HEK293 (cell line): ENCODE measurements around the gene ASCC1.

Source experiments
- FEZF1 ChIP-seq: fragments of 450-650 bp; formaldehyde crosslinking; IDR thresholded peaks from 2 replicates; pipeline ENCODE4 v1.5.1; 2016; ENCODE audit warnings: missing biosample characterization, missing genetic modification characterization
- GFI1B ChIP-seq: fragments of 450-650 bp; formaldehyde crosslinking; IDR thresholded peaks from 2 replicates; pipeline ENCODE4 v1.5.1; 2016; ENCODE audit warnings: missing biosample characterization, missing genetic modification characterization
- GLI2 ChIP-seq: fragments of 450-650 bp; formaldehyde crosslinking; IDR thresholded peaks from 2 replicates; pipeline ENCODE4; 2017; ENCODE audit warnings: missing biosample characterization, missing genetic modification characterization, low read depth, borderline replicate concordance
- KLF1 ChIP-seq: fragments of 450-650 bp; formaldehyde crosslinking; IDR thresholded peaks from 2 replicates; pipeline ENCODE4 v1.5.1; 2016; ENCODE audit warnings: missing biosample characterization, missing genetic modification characterization
- KLF10 ChIP-seq: fragments of 450-650 bp; IDR thresholded peaks from 2 replicates; pipeline ENCODE4 v1.5.1; 2018; ENCODE audit warnings: missing biosample characterization, mild to moderate bottlenecking, missing genetic modification characterization
- KLF8 ChIP-seq: fragments of 450-650 bp; formaldehyde crosslinking; IDR thresholded peaks from 2 replicates; pipeline ENCODE4 v1.5.1; 2016; ENCODE audit warnings: missing biosample characterization, missing genetic modification characterization
- MYNN ChIP-seq: fragments of 450-650 bp; formaldehyde crosslinking; IDR thresholded peaks from 2 replicates; pipeline ENCODE4 v1.5.1; 2016; ENCODE audit warnings: missing biosample characterization, missing genetic modification characterization, borderline replicate concordance
- OVOL3 ChIP-seq: fragments of 450-650 bp; formaldehyde crosslinking; IDR thresholded peaks from 2 replicates; pipeline ENCODE4 v1.5.1; 2016; ENCODE audit warnings: missing biosample characterization, missing genetic modification characterization
- PRDM2 ChIP-seq: fragments of 450-650 bp; formaldehyde crosslinking; IDR thresholded peaks from 2 replicates; pipeline ENCODE4 v1.5.1; 2016; ENCODE audit warnings: missing biosample characterization, missing genetic modification characterization, borderline replicate concordance
- PRDM6 ChIP-seq: fragments of 450-650 bp; formaldehyde crosslinking; IDR thresholded peaks from 2 replicates; pipeline ENCODE4 v1.5.1; 2017; ENCODE audit warnings: missing biosample characterization, missing genetic modification characterization
- TCF7L2 ChIP-seq: IDR thresholded peaks from 2 replicates; pipeline ENCODE4 v1.6.1; 2011; ENCODE audit warnings: low read depth, mild to moderate bottlenecking, inconsistent platforms, low read length, moderate library complexity, borderline replicate concordance
- ZBTB17 ChIP-seq: fragments of 450-650 bp; formaldehyde crosslinking; IDR thresholded peaks from 2 replicates; pipeline ENCODE4 v1.5.1; 2016; ENCODE audit warnings: missing biosample characterization, missing genetic modification characterization
- ZFHX2 ChIP-seq: fragments of 450-650 bp; formaldehyde crosslinking; conservative IDR thresholded peaks from 2 replicates; pipeline ENCODE4 v1.5.1; 2016; ENCODE audit warnings: missing biosample characterization, missing genetic modification characterization
- ZNF2 ChIP-seq: fragments of 450-650 bp; formaldehyde crosslinking; IDR thresholded peaks from 2 replicates; pipeline ENCODE4 v1.5.1; 2016; ENCODE audit warnings: missing biosample characterization, missing genetic modification characterization
- ZNF324 ChIP-seq: fragments of 450-650 bp; formaldehyde crosslinking; IDR thresholded peaks from 2 replicates; pipeline ENCODE4 v1.5.1; 2016; ENCODE audit warnings: missing biosample characterization, missing genetic modification characterization
- ZNF366 ChIP-seq: fragments of 450-650 bp; formaldehyde crosslinking; conservative IDR thresholded peaks from 2 replicates; pipeline ENCODE4 v1.5.1; 2016; ENCODE audit warnings: missing biosample characterization, missing genetic modification characterization
- ZNF843 ChIP-seq: fragments of 450-650 bp; formaldehyde crosslinking; IDR thresholded peaks from 2 replicates; pipeline ENCODE4 v1.5.1; 2016; ENCODE audit warnings: missing biosample characterization, missing genetic modification characterization
- ZSCAN30 ChIP-seq: fragments of 450-650 bp; IDR thresholded peaks from 2 replicates; pipeline ENCODE4 v1.5.1; 2018; ENCODE audit warnings: missing biosample characterization, mild to moderate bottlenecking, missing genetic modification characterization, moderate library complexity
- ZXDB ChIP-seq: fragments of 450-650 bp; formaldehyde crosslinking; IDR thresholded peaks from 2 replicates; pipeline ENCODE4 v1.5.1; 2016; ENCODE audit warnings: missing biosample characterization, missing genetic modification characterization
- TF ChIP-seq, protein P1 (sequence below): fragments of 450-650 bp; formaldehyde crosslinking; IDR thresholded peaks from 2 replicates; pipeline ENCODE4 v1.5.1; 2016; ENCODE audit warnings: missing biosample characterization, missing genetic modification characterization
- TF ChIP-seq, protein P2 (sequence below): fragments of 450-650 bp; formaldehyde crosslinking; IDR thresholded peaks from 2 replicates; pipeline ENCODE4 v1.5.1; 2016; ENCODE audit warnings: missing biosample characterization, missing genetic modification characterization
- TF ChIP-seq, protein P3 (sequence below): fragments of 450-650 bp; formaldehyde crosslinking; IDR thresholded peaks from 2 replicates; pipeline ENCODE4 v1.5.1; 2016; ENCODE audit warnings: missing biosample characterization, missing genetic modification characterization

The ASCC1 gene

DNA sequence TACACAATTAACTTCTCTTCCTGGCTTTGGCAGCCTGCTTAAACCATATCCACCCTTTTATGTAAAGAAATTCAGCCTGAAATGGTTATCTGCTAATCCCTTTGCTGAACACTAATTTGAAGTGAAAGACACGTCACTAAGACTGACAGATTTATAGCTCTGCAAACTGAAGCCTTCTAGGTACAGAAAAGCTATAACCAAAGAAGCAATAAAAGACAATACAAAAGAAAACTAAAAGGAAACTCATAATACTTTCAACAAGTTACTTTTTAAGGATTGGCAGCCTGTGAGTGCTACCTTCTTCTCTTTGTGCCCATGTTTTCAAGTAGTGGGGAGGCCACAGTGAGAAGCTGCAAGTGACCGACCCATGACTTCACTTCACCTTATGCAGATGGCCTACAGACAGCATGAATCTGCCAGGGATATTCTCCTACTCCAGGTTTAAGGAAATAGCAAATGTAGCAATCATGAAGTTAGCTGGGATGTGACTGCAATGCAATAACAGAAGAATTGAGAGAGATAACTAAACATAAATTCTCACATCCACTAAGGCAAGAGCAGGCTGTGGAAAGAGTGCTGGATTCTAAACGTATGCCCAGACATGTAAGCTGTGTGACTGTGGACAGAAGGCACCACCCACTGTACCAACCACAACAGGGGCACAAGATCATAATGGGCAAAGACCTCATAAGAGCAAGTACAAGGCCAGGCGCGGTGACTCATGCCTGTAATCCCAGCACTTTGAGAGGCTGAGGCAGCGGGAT is 117.1 kb downstream of the ASCC1 start (continued):
- TF ChIP-seq, protein P1, sequence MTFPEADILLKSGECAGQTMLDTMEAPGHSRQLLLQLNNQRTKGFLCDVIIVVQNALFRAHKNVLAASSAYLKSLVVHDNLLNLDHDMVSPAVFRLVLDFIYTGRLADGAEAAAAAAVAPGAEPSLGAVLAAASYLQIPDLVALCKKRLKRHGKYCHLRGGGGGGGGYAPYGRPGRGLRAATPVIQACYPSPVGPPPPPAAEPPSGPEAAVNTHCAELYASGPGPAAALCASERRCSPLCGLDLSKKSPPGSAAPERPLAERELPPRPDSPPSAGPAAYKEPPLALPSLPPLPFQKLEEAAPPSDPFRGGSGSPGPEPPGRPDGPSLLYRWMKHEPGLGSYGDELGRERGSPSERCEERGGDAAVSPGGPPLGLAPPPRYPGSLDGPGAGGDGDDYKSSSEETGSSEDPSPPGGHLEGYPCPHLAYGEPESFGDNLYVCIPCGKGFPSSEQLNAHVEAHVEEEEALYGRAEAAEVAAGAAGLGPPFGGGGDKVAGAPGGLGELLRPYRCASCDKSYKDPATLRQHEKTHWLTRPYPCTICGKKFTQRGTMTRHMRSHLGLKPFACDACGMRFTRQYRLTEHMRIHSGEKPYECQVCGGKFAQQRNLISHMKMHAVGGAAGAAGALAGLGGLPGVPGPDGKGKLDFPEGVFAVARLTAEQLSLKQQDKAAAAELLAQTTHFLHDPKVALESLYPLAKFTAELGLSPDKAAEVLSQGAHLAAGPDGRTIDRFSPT (tag by site-specific recombination): peak; percentile 59; the same call in 1 of the 2 replicates
- TF ChIP-seq ZXDB (tag by site-specific recombination) (peak; percentile 88), TCF7L2 (peak; percentile 77; the same call in 1 of the 2 replicates), ZNF324 (no peak), MYNN (tag by site-specific recombination) (0 out of 2 replicates have a peak, but pooled peaks have one; percentile 48), GFI1B (tag by site-specific recombination) (peak; percentile 62; the same call in 1 of the 2 replicates), FEZF1 (tag by site-specific recombination) (peak; percentile 98), GLI2 (tag by site-specific recombination) (peak; percentile 89), KLF1 (tag by site-specific recombination) (peak; percentile 91), OVOL3 (tag by site-specific recombination) (peak; percentile 95), ZSCAN30 (tag by site-specific recombination) (peak; percentile 79), ZNF843 (tag by site-specific recombination) (peak; percentile 92), PRDM2 (no peak), ZNF366 (tag by site-specific recombination) (peak; percentile 80), KLF10 (tag by site-specific recombination) (peak; percentile 69), PRDM6 (tag by site-specific recombination) (peak; percentile 100), ZFHX2 (tag by site-specific recombination) (no peak), ZNF2 (tag by site-specific recombination) (peak; percentile 75), KLF8 (tag by site-specific recombination) (peak; percentile 89), ZBTB17 (peak; percentile 78)
- TF ChIP-seq, protein P2, sequence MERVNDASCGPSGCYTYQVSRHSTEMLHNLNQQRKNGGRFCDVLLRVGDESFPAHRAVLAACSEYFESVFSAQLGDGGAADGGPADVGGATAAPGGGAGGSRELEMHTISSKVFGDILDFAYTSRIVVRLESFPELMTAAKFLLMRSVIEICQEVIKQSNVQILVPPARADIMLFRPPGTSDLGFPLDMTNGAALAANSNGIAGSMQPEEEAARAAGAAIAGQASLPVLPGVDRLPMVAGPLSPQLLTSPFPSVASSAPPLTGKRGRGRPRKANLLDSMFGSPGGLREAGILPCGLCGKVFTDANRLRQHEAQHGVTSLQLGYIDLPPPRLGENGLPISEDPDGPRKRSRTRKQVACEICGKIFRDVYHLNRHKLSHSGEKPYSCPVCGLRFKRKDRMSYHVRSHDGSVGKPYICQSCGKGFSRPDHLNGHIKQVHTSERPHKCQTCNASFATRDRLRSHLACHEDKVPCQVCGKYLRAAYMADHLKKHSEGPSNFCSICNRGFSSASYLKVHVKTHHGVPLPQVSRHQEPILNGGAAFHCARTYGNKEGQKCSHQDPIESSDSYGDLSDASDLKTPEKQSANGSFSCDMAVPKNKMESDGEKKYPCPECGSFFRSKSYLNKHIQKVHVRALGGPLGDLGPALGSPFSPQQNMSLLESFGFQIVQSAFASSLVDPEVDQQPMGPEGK (tag by site-specific recombination): peak; percentile 36
- TF ChIP-seq, protein P3, sequence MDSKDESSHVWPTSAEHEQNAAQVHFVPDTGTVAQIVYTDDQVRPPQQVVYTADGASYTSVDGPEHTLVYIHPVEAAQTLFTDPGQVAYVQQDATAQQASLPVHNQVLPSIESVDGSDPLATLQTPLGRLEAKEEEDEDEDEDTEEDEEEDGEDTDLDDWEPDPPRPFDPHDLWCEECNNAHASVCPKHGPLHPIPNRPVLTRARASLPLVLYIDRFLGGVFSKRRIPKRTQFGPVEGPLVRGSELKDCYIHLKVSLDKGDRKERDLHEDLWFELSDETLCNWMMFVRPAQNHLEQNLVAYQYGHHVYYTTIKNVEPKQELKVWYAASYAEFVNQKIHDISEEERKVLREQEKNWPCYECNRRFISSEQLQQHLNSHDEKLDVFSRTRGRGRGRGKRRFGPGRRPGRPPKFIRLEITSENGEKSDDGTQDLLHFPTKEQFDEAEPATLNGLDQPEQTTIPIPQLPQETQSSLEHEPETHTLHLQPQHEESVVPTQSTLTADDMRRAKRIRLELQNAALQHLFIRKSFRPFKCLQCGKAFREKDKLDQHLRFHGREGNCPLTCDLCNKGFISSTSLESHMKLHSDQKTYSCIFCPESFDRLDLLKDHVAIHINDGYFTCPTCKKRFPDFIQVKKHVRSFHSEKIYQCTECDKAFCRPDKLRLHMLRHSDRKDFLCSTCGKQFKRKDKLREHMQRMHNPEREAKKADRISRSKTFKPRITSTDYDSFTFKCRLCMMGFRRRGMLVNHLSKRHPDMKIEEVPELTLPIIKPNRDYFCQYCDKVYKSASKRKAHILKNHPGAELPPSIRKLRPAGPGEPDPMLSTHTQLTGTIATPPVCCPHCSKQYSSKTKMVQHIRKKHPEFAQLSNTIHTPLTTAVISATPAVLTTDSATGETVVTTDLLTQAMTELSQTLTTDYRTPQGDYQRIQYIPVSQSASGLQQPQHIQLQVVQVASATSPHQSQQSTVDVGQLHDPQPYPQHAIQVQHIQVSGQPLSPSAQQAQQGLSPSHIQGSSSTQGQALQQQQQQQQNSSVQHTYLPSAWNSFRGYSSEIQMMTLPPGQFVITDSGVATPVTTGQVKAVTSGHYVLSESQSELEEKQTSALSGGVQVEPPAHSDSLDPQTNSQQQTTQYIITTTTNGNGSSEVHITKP (tag by site-specific recombination): peak; percentile 33
